HepG2 (cell line): ENCODE data around the gene AHRR. TPM values are rescaled to one million over a fixed set of nuclear protein-coding genes. Genes with fewer than 3 reads are reported as not detected.

Experiments
- ATAC-seq: fragments of 200-7000 bp; cut with Tn5 transposase; 3 replicates; pipeline ENCODE4 v1.9.1; 2020; ENCODE audit warnings: mild to moderate bottlenecking, moderate library complexity
- BruUV-seq: library from RNA; stranded (reverse); fragments of 400-500 nt; replicated peaks from 2 replicates; lab custom pipeline; 2021; lab: Mats Ljungman, UMichigan
- CTCF ChIA-PET: fragments of 300-600 bp; formaldehyde crosslinking; extraction: SDS; loops from one replicate; lab custom pipeline; 2021; ENCODE audit warnings: low total read pairs, inconsistent platforms, low intra/inter-chr PET ratio; lab: Yijun Ruan, JAX
- POLR2A ChIA-PET: fragments of 350-600 bp; sonication (Branson Sonifier 250); formaldehyde crosslinking; loops from one replicate; lab custom pipeline; 2020; ENCODE audit warnings: antibody characterized with exemption, inconsistent platforms; lab: Yijun Ruan, JAX
- DNase-seq: peaks from one replicate; pipeline ENCODE4 v3.0.0-alpha.2; 2015; ENCODE audit warnings: low spot score
- FAIRE-seq: peaks from 3 replicates; lab custom pipeline; 2011; peaks lifted over from hg19 to GRCh38; lab: Jason Lieb, UNC
- H2AFZ ChIP-seq: one replicate; pipeline ENCODE4 v1.6.1; 2011; ENCODE audit warnings: low read length, inconsistent platforms
- H3K27ac ChIP-seq: fragments of 300-600 bp; 3 replicates; pipeline ENCODE4 v1.8.0; 2011; ENCODE audit warnings: mixed run types, mild to moderate bottlenecking, mixed read lengths, low read length, inconsistent platforms; ENCODE audit not compliant: insufficient read depth; ENCODE audit errors: extremely low read length
- H3K27me3 ChIP-seq, 2 experiments: fragments of 200-600 bp in 1 of 2; 2 replicates in 1 of 2; 3 replicates in 1 of 2; pipeline versions ENCODE4 v1.6.0 to v1.8.0; 2011; ENCODE audit warnings: low read length in 2 of 2, mild to moderate bottlenecking in 2 of 2, moderate library complexity in 2 of 2, inconsistent platforms in 1 of 2; ENCODE audit not compliant: insufficient read depth in 2 of 2, control insufficient read depth in 1 of 2
- H3K36me3 ChIP-seq, 2 experiments: fragments of 200-600 bp in 1 of 2; replicated peaks in 1 of 2; 2 replicates in 1 of 2; 3 replicates in 1 of 2; pipeline versions ENCODE4 v1.5.1 to v1.8.0; 2011; ENCODE audit warnings: low read length in 2 of 2, inconsistent platforms in 1 of 2; ENCODE audit not compliant: insufficient read depth in 2 of 2, control insufficient read depth in 1 of 2
- H3K4me1 ChIP-seq: 2 replicates; pipeline ENCODE4 v1.5.1; 2012; ENCODE audit warnings: low read length, inconsistent platforms; ENCODE audit not compliant: insufficient read depth
- H3K4me2 ChIP-seq: 2 replicates; pipeline ENCODE4 v1.6.0; 2011; ENCODE audit warnings: low read depth, low read length, inconsistent platforms
- H3K4me3 ChIP-seq, 3 experiments: fragments of 200-600 bp in 1 of 3; sonication (generic), shearing (Covaris generic) in 1 of 3; replicated peaks in 1 of 3; 2 replicates each; pipeline ENCODE4 v1.5.1; 2011 to 2016; ENCODE audit warnings: low read length in 3 of 3, inconsistent platforms in 2 of 3, low read depth in 2 of 3, mild to moderate bottlenecking in 2 of 3, control low read depth in 1 of 3, mixed read lengths in 1 of 3; ENCODE audit not compliant: insufficient read depth in 1 of 3
- H3K79me2 ChIP-seq: one replicate; pipeline ENCODE4 v1.6.1; 2011; ENCODE audit warnings: low read length, inconsistent platforms; ENCODE audit not compliant: insufficient read depth
- H3K9ac ChIP-seq: 2 replicates; pipeline ENCODE4 v1.6.0; 2011; ENCODE audit warnings: mild to moderate bottlenecking, low read depth, low read length, inconsistent platforms; ENCODE audit not compliant: insufficient read depth
- H3K9me3 ChIP-seq: 2 replicates; pipeline ENCODE4 v1.5.1; 2012; ENCODE audit warnings: mild to moderate bottlenecking, low read length
- H4K20me1 ChIP-seq: 2 replicates; pipeline ENCODE4 v1.6.0; 2011; ENCODE audit warnings: inconsistent platforms, mild to moderate bottlenecking, low read length, moderate library complexity; ENCODE audit not compliant: insufficient read depth
- ARHGAP35 ChIP-seq: sonication (generic); formaldehyde crosslinking; IDR thresholded peaks from 2 replicates; pipeline ENCODE4 v1.9.0; 2022; ENCODE audit warnings: mild to moderate bottlenecking, inconsistent platforms, moderate library complexity, missing genetic modification reagents, borderline replicate concordance
- SRSF4 ChIP-seq: fragments of 200-400 bp; formaldehyde crosslinking; IDR thresholded peaks from one replicate; pipeline ENCODE4 v1.6.1; 2018; ENCODE audit warnings: mild to moderate bottlenecking, low read depth, low read length, moderate library complexity; ENCODE audit not compliant: poor library complexity, severe bottlenecking
- ZNF143 ChIP-seq: sonication (generic); formaldehyde crosslinking; IDR thresholded peaks from 2 replicates; pipeline ENCODE4 v1.4.0; 2020; ENCODE audit warnings: missing genetic modification reagents
- ZNF20 ChIP-seq: sonication (generic); formaldehyde crosslinking; IDR thresholded peaks from 2 replicates; pipeline ENCODE4 v1.4.0; 2020; ENCODE audit warnings: mild to moderate bottlenecking, moderate library complexity, missing genetic modification reagents
- ZNF564 ChIP-seq: sonication (generic); formaldehyde crosslinking; IDR thresholded peaks from 2 replicates; pipeline ENCODE4 v1.8.1; 2023; ENCODE audit warnings: mild to moderate bottlenecking, missing genetic modification reagents
- WGBS: methylation state at CpG from one replicate; pipeline ENCODE4 v1.1.6; 2017; ENCODE audit warnings: low lambda C conversion rate; 5-methylcytosine and 5-hydroxymethylcytosine counted together
- in situ Hi-C: cut with HindIII; loops from 2 replicates; pipeline ENCODE4 v1.10.0; 2017; ENCODE audit warnings: low pct_unique_long_range_greater_than_20kb; ENCODE audit not compliant: extremely low pct_ligation_motif_present
- intact Hi-C: fragments of 100-400 bp; cut with micrococcal nuclease; formaldehyde crosslinking; loops from one replicate; pipeline ENCODE4 v1.10.0; 2022; ENCODE audit not compliant: unreplicated experiment
- polyA plus RNA-seq, 8 experiments: library from polyadenylated mRNA; depleted of rRNA in 3 of 8; stranded (reverse) in 7 of 8; unstranded in 1 of 8; fragments of >200 nt; fragmentation: Illumina TruSeq in 4 of 8; extraction: Trizol in 4 of 8; gene quantifications; 2 replicates each; pipeline versions ENCODE4 v1.2.1 to v1.2.3, GENCODE V29; 2011 to 2016; ENCODE audit warnings: low read depth in 4 of 8, missing spikeins in 1 of 8, mixed read lengths in 1 of 8; ENCODE audit not compliant: insufficient read depth in 1 of 8
- total RNA-seq, 5 experiments: library from RNA; depleted of rRNA; stranded (reverse); fragments of >200 nt; fragmentation: Illumina TruSeq; extraction: Trizol; gene quantifications; 2 replicates each; pipeline ENCODE4 v1.2.3, GENCODE V29; 2016; ENCODE audit warnings: low read depth in 1 of 5
- TF ChIP-seq, protein P1 (sequence below): IDR thresholded peaks from 2 replicates; pipeline ENCODE4 v1.6.1; 2016

AHRR gene
- total and polyA plus RNA-seq, 2 of the 13 experiments (the other 11 are each of a cell fraction or from before 2014, with no cell fraction given) = 0.28 to 0.35 TPM

DNA sequence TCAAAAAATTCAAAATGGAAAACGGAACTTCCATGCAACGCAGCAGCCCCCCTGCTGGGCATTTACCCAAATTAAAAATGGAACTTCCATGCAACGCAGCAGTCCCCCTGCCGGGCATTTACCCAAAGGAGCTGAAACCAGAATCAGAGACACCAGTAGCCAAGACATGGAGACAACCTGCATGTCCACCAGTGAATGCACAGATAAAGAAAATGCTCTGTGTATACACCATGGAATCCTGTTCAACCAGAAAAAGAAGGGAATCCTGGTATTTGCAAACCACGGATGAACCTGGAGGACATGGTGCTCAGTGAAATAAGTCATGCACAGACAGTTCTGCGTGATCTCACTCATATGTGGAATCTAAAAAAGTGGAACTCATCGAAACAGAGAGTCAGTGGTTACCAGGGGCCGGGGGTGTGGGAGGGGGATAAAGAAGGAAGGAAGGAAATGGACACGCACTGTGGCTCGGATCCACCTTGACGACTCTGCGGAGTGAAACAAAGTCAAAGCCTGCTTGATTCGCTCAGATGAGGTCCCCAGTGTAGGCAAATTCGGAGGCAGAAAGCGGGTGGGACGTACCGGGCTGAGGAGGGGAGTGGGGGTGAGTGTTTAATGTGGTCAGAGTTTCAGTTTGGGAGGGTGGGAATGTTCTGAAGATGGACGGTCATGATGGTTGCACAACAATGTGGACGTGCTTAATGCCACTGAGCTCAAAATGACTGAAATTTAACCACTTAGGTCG is 81.3 kb downstream of the AHRR start:
- TF ChIP-seq ARHGAP35 (CRISPR knock-in tag) = no peak
- no peak for TF ChIP-seq ZNF20 (CRISPR knock-in tag)
- no peak for TF ChIP-seq ZNF564 (CRISPR knock-in tag)
- TF ChIP-seq SRSF4 = no peak
- TF ChIP-seq ZNF143 (CRISPR knock-in tag) = no peak
- TF ChIP-seq, protein P1, sequence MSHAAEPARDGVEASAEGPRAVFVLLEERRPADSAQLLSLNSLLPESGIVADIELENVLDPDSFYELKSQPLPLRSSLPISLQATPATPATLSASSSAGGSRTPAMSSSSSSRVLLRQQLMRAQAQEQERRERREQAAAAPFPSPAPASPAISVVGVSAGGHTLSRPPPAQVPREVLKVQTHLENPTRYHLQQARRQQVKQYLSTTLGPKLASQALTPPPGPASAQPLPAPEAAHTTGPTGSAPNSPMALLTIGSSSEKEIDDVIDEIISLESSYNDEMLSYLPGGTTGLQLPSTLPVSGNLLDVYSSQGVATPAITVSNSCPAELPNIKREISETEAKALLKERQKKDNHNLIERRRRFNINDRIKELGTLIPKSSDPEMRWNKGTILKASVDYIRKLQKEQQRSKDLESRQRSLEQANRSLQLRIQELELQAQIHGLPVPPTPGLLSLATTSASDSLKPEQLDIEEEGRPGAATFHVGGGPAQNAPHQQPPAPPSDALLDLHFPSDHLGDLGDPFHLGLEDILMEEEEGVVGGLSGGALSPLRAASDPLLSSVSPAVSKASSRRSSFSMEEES (CRISPR knock-in tag) = no peak
- intact Hi-C loops = no loop called here
- ChIA-PET CTCF (no interaction called here), POLR2A (no interaction called here)
- BruUV-seq = no TSS peak
- Histone ChIP-seq H3K79me2 (no peaks in the 10 kb centered on the region), H4K20me1 (no peaks in the 10 kb centered on the region), H3K4me1 (peaks cover 12% of the 10 kb centered on the region), H2AFZ (no peak overlapping the region), H3K27me3 (peaks cover 0 to 2% of the 10 kb centered on the region in 2 experiments; a peak in 2 of 5 replicates), H3K9ac (no peak overlapping the region), H3K4me2 (no peak overlapping the region), H3K4me3 (no peak overlapping the region), H3K27ac (no peak overlapping the region), H3K36me3 (no peaks in the 10 kb centered on the region), H3K9me3 (no peaks in the 10 kb centered on the region)
- in situ Hi-C loops = no loop called here
- 87% methylated on average over 20 of the region's 20 CpGs for WGBS
- DNase-seq = no peak
- FAIRE-seq = no peak
- no peak for ATAC-seq
